HepG2 (cell line): ENCODE results near the gene PJA1. TPM values are rescaled to one million over a fixed set of nuclear protein-coding genes. Genes with fewer than 3 reads are reported as not detected.

Experiments used
- ATAC-seq: fragments of 200-7000 bp; cut with Tn5 transposase; 3 replicates; pipeline ENCODE4 v1.9.1; 2020; ENCODE audit warnings: mild to moderate bottlenecking, moderate library complexity
- BruUV-seq: library from RNA; stranded (reverse); fragments of 400-500 nt; replicated peaks from 2 replicates; lab custom pipeline; 2021; lab: Mats Ljungman, UMichigan
- CTCF ChIA-PET: fragments of 300-600 bp; formaldehyde crosslinking; extraction: SDS; loops from one replicate; lab custom pipeline; 2021; ENCODE audit warnings: low total read pairs, inconsistent platforms, low intra/inter-chr PET ratio; lab: Yijun Ruan, JAX
- POLR2A ChIA-PET: fragments of 350-600 bp; sonication (Branson Sonifier 250); formaldehyde crosslinking; loops from one replicate; lab custom pipeline; 2020; ENCODE audit warnings: antibody characterized with exemption, inconsistent platforms; lab: Yijun Ruan, JAX
- DNase-seq: peaks from one replicate; pipeline ENCODE4 v3.0.0-alpha.2; 2015; ENCODE audit warnings: low spot score
- FAIRE-seq: peaks from 3 replicates; lab custom pipeline; 2011; peaks lifted over from hg19 to GRCh38; lab: Jason Lieb, UNC
- H2AFZ ChIP-seq: one replicate; pipeline ENCODE4 v1.6.1; 2011; ENCODE audit warnings: low read length, inconsistent platforms
- H3K27ac ChIP-seq: fragments of 300-600 bp; 3 replicates; pipeline ENCODE4 v1.8.0; 2011; ENCODE audit warnings: mixed run types, mild to moderate bottlenecking, mixed read lengths, low read length, inconsistent platforms; ENCODE audit not compliant: insufficient read depth; ENCODE audit errors: extremely low read length
- H3K27me3 ChIP-seq, 2 experiments: fragments of 200-600 bp in 1 of 2; 2 replicates in 1 of 2; 3 replicates in 1 of 2; pipeline versions ENCODE4 v1.6.0 to v1.8.0; 2011; ENCODE audit warnings: low read length in 2 of 2, mild to moderate bottlenecking in 2 of 2, moderate library complexity in 2 of 2, inconsistent platforms in 1 of 2; ENCODE audit not compliant: insufficient read depth in 2 of 2, control insufficient read depth in 1 of 2
- H3K36me3 ChIP-seq, 2 experiments: fragments of 200-600 bp in 1 of 2; replicated peaks in 1 of 2; 2 replicates in 1 of 2; 3 replicates in 1 of 2; pipeline versions ENCODE4 v1.5.1 to v1.8.0; 2011; ENCODE audit warnings: low read length in 2 of 2, inconsistent platforms in 1 of 2; ENCODE audit not compliant: insufficient read depth in 2 of 2, control insufficient read depth in 1 of 2
- H3K4me1 ChIP-seq: 2 replicates; pipeline ENCODE4 v1.5.1; 2012; ENCODE audit warnings: low read length, inconsistent platforms; ENCODE audit not compliant: insufficient read depth
- H3K4me2 ChIP-seq: 2 replicates; pipeline ENCODE4 v1.6.0; 2011; ENCODE audit warnings: low read depth, low read length, inconsistent platforms
- H3K4me3 ChIP-seq, 3 experiments: fragments of 200-600 bp in 1 of 3; sonication (generic), shearing (Covaris generic) in 1 of 3; replicated peaks in 1 of 3; 2 replicates each; pipeline ENCODE4 v1.5.1; 2011 to 2016; ENCODE audit warnings: low read length in 3 of 3, inconsistent platforms in 2 of 3, low read depth in 2 of 3, mild to moderate bottlenecking in 2 of 3, control low read depth in 1 of 3, mixed read lengths in 1 of 3; ENCODE audit not compliant: insufficient read depth in 1 of 3
- H3K79me2 ChIP-seq: one replicate; pipeline ENCODE4 v1.6.1; 2011; ENCODE audit warnings: low read length, inconsistent platforms; ENCODE audit not compliant: insufficient read depth
- H3K9ac ChIP-seq: 2 replicates; pipeline ENCODE4 v1.6.0; 2011; ENCODE audit warnings: mild to moderate bottlenecking, low read depth, low read length, inconsistent platforms; ENCODE audit not compliant: insufficient read depth
- H3K9me3 ChIP-seq: 2 replicates; pipeline ENCODE4 v1.5.1; 2012; ENCODE audit warnings: mild to moderate bottlenecking, low read length
- H4K20me1 ChIP-seq: 2 replicates; pipeline ENCODE4 v1.6.0; 2011; ENCODE audit warnings: inconsistent platforms, mild to moderate bottlenecking, low read length, moderate library complexity; ENCODE audit not compliant: insufficient read depth
- ASH2L ChIP-seq: fragments of 300-600, 200-600 bp; sonication (generic); IDR thresholded peaks from 2 replicates; pipeline ENCODE4 v1.7.0; 2017; ENCODE audit warnings: low read depth, mild to moderate bottlenecking, moderate library complexity, mixed read lengths, low read length; ENCODE audit not compliant: insufficient read length
- FLYWCH1 ChIP-seq: sonication (generic); formaldehyde crosslinking; IDR thresholded peaks from 2 replicates; pipeline ENCODE4 v1.8.1; 2023; ENCODE audit warnings: mild to moderate bottlenecking, missing genetic modification reagents
- FOXO1 ChIP-seq: sonication (generic); formaldehyde crosslinking; IDR thresholded peaks from 2 replicates; pipeline ENCODE4 v1.4.0; 2020; ENCODE audit warnings: missing genetic modification reagents
- GATA4 ChIP-seq: sonication (generic); IDR thresholded peaks from 2 replicates; pipeline ENCODE4 v1.6.1; 2016; ENCODE audit warnings: antibody characterized with exemption, low read depth, borderline replicate concordance
- HDAC1 ChIP-seq: sonication (generic); formaldehyde crosslinking; IDR thresholded peaks from 2 replicates; pipeline ENCODE4 v1.5.1; 2020; ENCODE audit warnings: mild to moderate bottlenecking, missing genetic modification reagents
- KDM4B ChIP-seq: sonication (generic); formaldehyde crosslinking; IDR thresholded peaks from 2 replicates; pipeline ENCODE4 v1.4.0; 2020; ENCODE audit warnings: missing genetic modification reagents
- KDM6A ChIP-seq: IDR thresholded peaks from 2 replicates; pipeline ENCODE4 v1.6.1; 2016; ENCODE audit warnings: low read depth
- KLF13 ChIP-seq: sonication (generic); formaldehyde crosslinking; IDR thresholded peaks from 2 replicates; pipeline ENCODE4 v1.4.0; 2020; ENCODE audit warnings: mild to moderate bottlenecking, missing genetic modification reagents
- KLF16 ChIP-seq, 2 experiments: sonication (generic) in 1 of 2; formaldehyde crosslinking in 1 of 2; IDR thresholded peaks; 2 replicates each; pipeline versions ENCODE4 v1.6.1 to v1.8.0; 2016 to 2023; ENCODE audit warnings: missing genetic modification reagents in 2 of 2, missing compliant biosample characterization in 1 of 2
- LCORL ChIP-seq, 2 experiments: fragments of 450-650 bp in 1 of 2; sonication (generic) in 1 of 2; formaldehyde crosslinking in 1 of 2; IDR thresholded peaks; 2 replicates each; pipeline versions ENCODE4 v1.5.0 to v1.6.1; 2017 to 2020; ENCODE audit warnings: antibody characterized with exemption in 1 of 2, missing genetic modification reagents in 1 of 2
- MXD4 ChIP-seq: IDR thresholded peaks from 2 replicates; pipeline ENCODE4 v1.6.1; 2016; ENCODE audit warnings: mild to moderate bottlenecking, missing biosample characterization, missing genetic modification reagents
- MYNN ChIP-seq: sonication (generic); formaldehyde crosslinking; IDR thresholded peaks from 2 replicates; pipeline ENCODE4 v1.4.0; 2020; ENCODE audit warnings: mild to moderate bottlenecking, low read depth, missing genetic modification reagents
- TEAD3 ChIP-seq: optimal IDR thresholded peaks from 2 replicates; pipeline ENCODE3; 2016; ENCODE audit warnings: borderline replicate concordance
- ZMAT3 ChIP-seq: sonication (generic); formaldehyde crosslinking; conservative IDR thresholded peaks from 2 replicates; pipeline ENCODE4 v1.7.0; 2021; ENCODE audit warnings: missing genetic modification reagents
- ZNF282 ChIP-seq: fragments of 450-650 bp; IDR thresholded peaks from 2 replicates; pipeline ENCODE4 v1.6.1; 2018; ENCODE audit not compliant: partially characterized antibody
- ZNF292 ChIP-seq: sonication (generic); formaldehyde crosslinking; IDR thresholded peaks from 2 replicates; pipeline ENCODE4 v1.8.1; 2022; ENCODE audit warnings: mild to moderate bottlenecking, low read depth, missing genetic modification reagents, borderline replicate concordance
- WGBS: methylation state at CpG from one replicate; pipeline ENCODE4 v1.1.6; 2017; ENCODE audit warnings: low lambda C conversion rate; 5-methylcytosine and 5-hydroxymethylcytosine counted together
- in situ Hi-C: cut with HindIII; loops from 2 replicates; pipeline ENCODE4 v1.10.0; 2017; ENCODE audit warnings: low pct_unique_long_range_greater_than_20kb; ENCODE audit not compliant: extremely low pct_ligation_motif_present
- intact Hi-C: fragments of 100-400 bp; cut with micrococcal nuclease; formaldehyde crosslinking; loops from one replicate; pipeline ENCODE4 v1.10.0; 2022; ENCODE audit not compliant: unreplicated experiment
- polyA plus RNA-seq, 8 experiments: library from polyadenylated mRNA; depleted of rRNA in 3 of 8; stranded (reverse) in 7 of 8; unstranded in 1 of 8; fragments of >200 nt; fragmentation: Illumina TruSeq in 4 of 8; extraction: Trizol in 4 of 8; gene quantifications; 2 replicates each; pipeline versions ENCODE4 v1.2.1 to v1.2.3, GENCODE V29; 2011 to 2016; ENCODE audit warnings: low read depth in 4 of 8, missing spikeins in 1 of 8, mixed read lengths in 1 of 8; ENCODE audit not compliant: insufficient read depth in 1 of 8
- total RNA-seq, 5 experiments: library from RNA; depleted of rRNA; stranded (reverse); fragments of >200 nt; fragmentation: Illumina TruSeq; extraction: Trizol; gene quantifications; 2 replicates each; pipeline ENCODE4 v1.2.3, GENCODE V29; 2016; ENCODE audit warnings: low read depth in 1 of 5
- TF ChIP-seq, protein P1 (sequence below): sonication (generic); formaldehyde crosslinking; IDR thresholded peaks from 2 replicates; pipeline ENCODE4 v1.4.0; 2020; ENCODE audit warnings: missing genetic modification reagents
- TF ChIP-seq, protein P2 (sequence below): sonication (generic); formaldehyde crosslinking; IDR thresholded peaks from 2 replicates; pipeline ENCODE4 v1.8.1; 2023; ENCODE audit warnings: missing genetic modification reagents, mild to moderate bottlenecking, borderline replicate concordance
- TF ChIP-seq, protein P3 (sequence below): sonication (generic); formaldehyde crosslinking; IDR thresholded peaks from 2 replicates; pipeline ENCODE4 v1.8.1; 2023; ENCODE audit warnings: mild to moderate bottlenecking, moderate library complexity, missing genetic modification reagents
- TF ChIP-seq, protein P4 (sequence below): fragments of 450-650 bp; IDR thresholded peaks from 2 replicates; pipeline ENCODE4 v1.6.1; 2017

Gene PJA1
- total and polyA plus RNA-seq, 2 of the 13 experiments (the other 11 are each of a cell fraction or from before 2014, with no cell fraction given), result 3.6 to 9.6 TPM

DNA sequence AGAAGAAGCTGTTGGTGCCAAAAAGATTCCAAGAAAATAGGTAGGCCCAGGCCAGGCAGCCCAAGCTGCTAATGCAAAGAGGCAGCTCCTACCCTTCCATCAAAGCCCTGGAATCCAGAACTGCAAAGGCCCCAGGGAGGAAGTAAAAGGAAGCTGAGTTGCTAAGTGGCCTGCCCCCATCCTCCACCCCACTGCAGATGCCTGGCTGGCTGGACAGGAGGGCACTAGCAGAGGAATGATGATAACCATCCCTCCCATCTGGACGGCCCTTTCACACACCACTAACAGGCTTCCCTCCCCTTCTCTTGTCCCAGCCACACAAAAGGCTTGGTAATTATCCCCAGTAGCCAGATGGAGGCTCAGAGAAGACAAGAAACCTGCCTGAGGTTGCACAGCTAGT is 32.4 kb upstream of the PJA1 start:
- intact Hi-C loops (no loop called here), in situ Hi-C loops (no loop called here)
- CTCF ChIA-PET, result no interaction called here
- TF ChIP-seq FLYWCH1 (CRISPR knock-in tag) (no peak), GATA4 (no peak), ZNF292 (CRISPR knock-in tag) (no peak), HDAC1 (CRISPR knock-in tag) (no peak), ZMAT3 (CRISPR knock-in tag) (no peak), KLF16 (CRISPR knock-in tag; IDR thresholded peaks at IDR 0.05) (no peak), MYNN (no peak), TEAD3 (CRISPR knock-in tag) (no peak), KLF13 (CRISPR knock-in tag) (no peak), KDM6A (CRISPR knock-in tag) (no peak), ASH2L (no peak), MXD4 (CRISPR knock-in tag) (no peak), FOXO1 (CRISPR knock-in tag) (no peak), KDM4B (CRISPR knock-in tag) (no peak), LCORL (IDR thresholded peaks at IDR 0.05) (no peak), LCORL (CRISPR knock-in tag; IDR thresholded peaks at IDR 0.05) (no peak), ZNF282 (no peak)
- TF ChIP-seq, protein P1, sequence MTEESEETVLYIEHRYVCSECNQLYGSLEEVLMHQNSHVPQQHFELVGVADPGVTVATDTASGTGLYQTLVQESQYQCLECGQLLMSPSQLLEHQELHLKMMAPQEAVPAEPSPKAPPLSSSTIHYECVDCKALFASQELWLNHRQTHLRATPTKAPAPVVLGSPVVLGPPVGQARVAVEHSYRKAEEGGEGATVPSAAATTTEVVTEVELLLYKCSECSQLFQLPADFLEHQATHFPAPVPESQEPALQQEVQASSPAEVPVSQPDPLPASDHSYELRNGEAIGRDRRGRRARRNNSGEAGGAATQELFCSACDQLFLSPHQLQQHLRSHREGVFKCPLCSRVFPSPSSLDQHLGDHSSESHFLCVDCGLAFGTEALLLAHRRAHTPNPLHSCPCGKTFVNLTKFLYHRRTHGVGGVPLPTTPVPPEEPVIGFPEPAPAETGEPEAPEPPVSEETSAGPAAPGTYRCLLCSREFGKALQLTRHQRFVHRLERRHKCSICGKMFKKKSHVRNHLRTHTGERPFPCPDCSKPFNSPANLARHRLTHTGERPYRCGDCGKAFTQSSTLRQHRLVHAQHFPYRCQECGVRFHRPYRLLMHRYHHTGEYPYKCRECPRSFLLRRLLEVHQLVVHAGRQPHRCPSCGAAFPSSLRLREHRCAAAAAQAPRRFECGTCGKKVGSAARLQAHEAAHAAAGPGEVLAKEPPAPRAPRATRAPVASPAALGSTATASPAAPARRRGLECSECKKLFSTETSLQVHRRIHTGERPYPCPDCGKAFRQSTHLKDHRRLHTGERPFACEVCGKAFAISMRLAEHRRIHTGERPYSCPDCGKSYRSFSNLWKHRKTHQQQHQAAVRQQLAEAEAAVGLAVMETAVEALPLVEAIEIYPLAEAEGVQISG (CRISPR knock-in tag), result no peak
- TF ChIP-seq, protein P2, sequence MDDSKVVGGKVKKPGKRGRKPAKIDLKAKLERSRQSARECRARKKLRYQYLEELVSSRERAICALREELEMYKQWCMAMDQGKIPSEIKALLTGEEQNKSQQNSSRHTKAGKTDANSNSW (CRISPR knock-in tag), result no peak
- TF ChIP-seq, protein P3, sequence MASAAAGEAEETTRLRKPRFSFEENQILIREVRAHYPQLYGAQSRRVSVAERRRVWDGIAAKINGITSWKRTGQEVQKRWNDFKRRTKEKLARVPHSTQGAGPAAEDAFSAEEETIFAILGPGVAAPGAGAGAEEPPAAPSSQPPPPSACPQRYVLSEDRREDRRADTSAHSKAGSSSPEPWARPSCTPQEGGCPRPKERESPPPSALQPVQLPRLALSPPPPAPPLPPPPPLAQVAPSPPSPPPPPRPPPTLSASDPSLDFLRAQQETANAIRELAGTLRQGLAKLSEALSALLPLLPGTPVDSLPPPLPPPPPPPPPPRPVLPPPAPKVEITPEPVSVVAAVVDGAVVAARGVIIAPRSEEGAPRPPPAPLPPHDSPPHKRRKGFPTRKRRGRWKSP, result no peak
- TF ChIP-seq, protein P4, sequence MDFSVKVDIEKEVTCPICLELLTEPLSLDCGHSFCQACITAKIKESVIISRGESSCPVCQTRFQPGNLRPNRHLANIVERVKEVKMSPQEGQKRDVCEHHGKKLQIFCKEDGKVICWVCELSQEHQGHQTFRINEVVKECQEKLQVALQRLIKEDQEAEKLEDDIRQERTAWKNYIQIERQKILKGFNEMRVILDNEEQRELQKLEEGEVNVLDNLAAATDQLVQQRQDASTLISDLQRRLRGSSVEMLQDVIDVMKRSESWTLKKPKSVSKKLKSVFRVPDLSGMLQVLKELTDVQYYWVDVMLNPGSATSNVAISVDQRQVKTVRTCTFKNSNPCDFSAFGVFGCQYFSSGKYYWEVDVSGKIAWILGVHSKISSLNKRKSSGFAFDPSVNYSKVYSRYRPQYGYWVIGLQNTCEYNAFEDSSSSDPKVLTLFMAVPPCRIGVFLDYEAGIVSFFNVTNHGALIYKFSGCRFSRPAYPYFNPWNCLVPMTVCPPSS, result no peak
- WGBS, result no CpG with 5 or more reads among the region's 1 CpG
- H3K9ac ChIP-seq, result no peak overlapping the region
- BruUV-seq, result no TSS peak
- no peak overlapping the region for H3K27ac ChIP-seq
- no peaks in the 10 kb centered on the region; a peak in 1 of 5 replicates for H3K27me3 ChIP-seq
- ATAC-seq (no peak), DNase-seq (no peak), FAIRE-seq (no peak)
- no peak overlapping the region for H3K4me2 ChIP-seq
- no peak overlapping the region for H3K4me3 ChIP-seq
- H3K79me2 ChIP-seq, result no peaks in the 10 kb centered on the region
- no peaks in the 10 kb centered on the region for H4K20me1 ChIP-seq
- no peaks in the 10 kb centered on the region for H3K36me3 ChIP-seq
- H3K4me1 ChIP-seq, result peaks cover 43% of the 10 kb centered on the region
- POLR2A ChIA-PET, result no interaction called here
- H2AFZ ChIP-seq, result no peak overlapping the region
- no peaks in the 10 kb centered on the region for H3K9me3 ChIP-seq
